ENCODE results near the gene BPIFB2. TPM values are rescaled to one million over a fixed set of nuclear protein-coding genes. Genes with fewer than 3 reads are reported as not detected.

The BPIFB2 gene
- total RNA-seq, 1 donor from 2014 or later, result not detected

DNA sequence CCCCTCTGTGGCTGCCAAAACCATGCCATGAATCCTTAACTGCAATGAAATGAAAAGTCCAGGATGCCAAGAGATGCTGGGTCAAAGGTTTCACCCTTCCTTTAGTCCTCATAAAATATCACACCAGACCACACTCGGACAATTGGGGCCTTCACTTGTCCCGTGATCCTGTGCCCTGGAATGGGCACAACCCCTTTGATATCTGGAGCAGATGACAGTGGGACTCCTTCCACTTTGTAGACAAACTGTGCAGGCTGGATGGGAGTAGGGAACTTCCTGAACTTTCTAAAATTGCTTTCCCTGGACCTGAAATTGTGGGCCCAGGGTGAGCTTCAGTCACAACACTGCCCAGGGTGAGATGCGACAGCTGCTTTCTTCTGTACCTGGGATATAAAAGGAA lies 14.4 kb downstream of the BPIFB2 start:
- DNase-seq (ENCODE audit: low read depth, low spot score), result no peak
- Mint-ChIP-seq H3K27ac (ENCODE audit: unreplicated experiment) (no peak overlapping the region), H3K27me3 (ENCODE audit: low read depth) (peaks cover under 1% of the 10 kb centered on the region), H3K9me3 (no peaks in the 10 kb centered on the region), H3K4me1 (no peaks in the 10 kb centered on the region), H3K36me3 (ENCODE audit: low read depth) (no peaks in the 10 kb centered on the region), H3K4me3 (no peak overlapping the region)
- TF ChIP-seq, protein P1, sequence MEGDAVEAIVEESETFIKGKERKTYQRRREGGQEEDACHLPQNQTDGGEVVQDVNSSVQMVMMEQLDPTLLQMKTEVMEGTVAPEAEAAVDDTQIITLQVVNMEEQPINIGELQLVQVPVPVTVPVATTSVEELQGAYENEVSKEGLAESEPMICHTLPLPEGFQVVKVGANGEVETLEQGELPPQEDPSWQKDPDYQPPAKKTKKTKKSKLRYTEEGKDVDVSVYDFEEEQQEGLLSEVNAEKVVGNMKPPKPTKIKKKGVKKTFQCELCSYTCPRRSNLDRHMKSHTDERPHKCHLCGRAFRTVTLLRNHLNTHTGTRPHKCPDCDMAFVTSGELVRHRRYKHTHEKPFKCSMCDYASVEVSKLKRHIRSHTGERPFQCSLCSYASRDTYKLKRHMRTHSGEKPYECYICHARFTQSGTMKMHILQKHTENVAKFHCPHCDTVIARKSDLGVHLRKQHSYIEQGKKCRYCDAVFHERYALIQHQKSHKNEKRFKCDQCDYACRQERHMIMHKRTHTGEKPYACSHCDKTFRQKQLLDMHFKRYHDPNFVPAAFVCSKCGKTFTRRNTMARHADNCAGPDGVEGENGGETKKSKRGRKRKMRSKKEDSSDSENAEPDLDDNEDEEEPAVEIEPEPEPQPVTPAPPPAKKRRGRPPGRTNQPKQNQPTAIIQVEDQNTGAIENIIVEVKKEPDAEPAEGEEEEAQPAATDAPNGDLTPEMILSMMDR (conservative IDR thresholded peaks at IDR 0.05), result no peak

DNA sequence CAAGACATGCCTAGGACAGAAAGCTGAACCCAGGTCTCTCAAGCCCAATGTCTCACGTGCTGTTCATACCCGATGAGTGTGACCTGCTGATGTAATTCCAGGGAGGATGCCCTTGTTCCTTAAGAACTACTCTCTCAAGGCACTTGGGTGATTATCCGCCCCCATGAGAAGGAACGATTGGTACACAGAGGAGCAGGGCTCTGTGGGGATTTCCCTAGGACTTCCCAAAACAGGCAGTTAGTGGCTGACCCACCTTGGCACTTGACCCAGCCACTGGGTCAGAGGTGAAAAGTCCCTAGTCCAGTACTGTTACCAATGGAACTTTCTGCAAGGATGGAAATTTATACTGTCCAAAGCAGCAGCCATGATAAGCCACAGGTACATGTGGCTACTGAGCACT lies 14.8 kb downstream of the BPIFB2 start:
- no peaks in the 10 kb centered on the region for H3K36me3 Mint-ChIP-seq (ENCODE audit: low read depth)
- peaks cover 3% of the 10 kb centered on the region for H3K27me3 Mint-ChIP-seq (ENCODE audit: low read depth)
- H3K4me1 Mint-ChIP-seq, result no peaks in the 10 kb centered on the region
- H3K27ac Mint-ChIP-seq (ENCODE audit: unreplicated experiment), result no peak overlapping the region
- H3K4me3 Mint-ChIP-seq, result no peak overlapping the region
- no peak for DNase-seq (ENCODE audit: low read depth, low spot score)
- no peaks in the 10 kb centered on the region for H3K9me3 Mint-ChIP-seq
- TF ChIP-seq, protein P1 (conservative IDR thresholded peaks at IDR 0.05), result no peak

DNA sequence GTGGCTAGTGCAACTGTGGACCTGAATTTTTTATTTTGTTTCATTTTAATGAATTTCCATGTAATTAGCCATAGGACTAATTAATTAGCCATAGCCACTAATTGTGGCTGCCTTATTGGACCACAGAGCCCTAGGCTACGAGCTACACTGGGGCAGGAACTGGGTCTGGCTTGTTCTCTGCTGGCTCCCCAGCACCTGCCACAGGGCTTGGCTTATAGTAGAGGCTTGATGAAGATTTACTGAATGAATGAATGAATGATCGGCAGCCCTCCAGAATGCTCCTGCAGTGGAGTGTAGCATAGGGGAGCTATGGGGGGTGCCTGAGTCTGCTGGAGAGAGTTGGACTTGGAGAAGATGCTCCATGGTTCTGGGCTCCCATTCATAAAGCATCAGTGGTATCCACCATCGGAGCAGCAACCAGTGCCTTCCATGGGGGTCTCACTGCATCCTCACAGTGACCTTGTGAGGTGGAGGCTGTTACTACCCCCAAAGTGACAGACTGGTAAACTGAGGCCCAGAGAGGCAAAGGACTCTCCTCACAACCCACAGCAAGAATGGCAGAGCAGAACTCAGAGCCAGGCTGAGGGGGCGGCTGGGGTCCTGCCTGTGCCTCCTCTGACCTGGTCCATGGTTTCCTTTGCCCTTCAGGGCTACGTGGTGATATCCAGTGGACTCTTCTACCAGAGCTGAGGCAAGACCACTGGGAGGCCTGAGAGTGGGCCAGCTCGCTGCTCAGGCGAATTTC lies 15.4 kb downstream of the BPIFB2 start:
- Mint-ChIP-seq H3K9me3 (no peaks in the 10 kb centered on the region), H3K36me3 (ENCODE audit: low read depth) (no peaks in the 10 kb centered on the region), H3K4me3 (no peak overlapping the region), H3K4me1 (no peaks in the 10 kb centered on the region), H3K27me3 (ENCODE audit: low read depth) (peaks cover 3% of the 10 kb centered on the region), H3K27ac (ENCODE audit: unreplicated experiment) (no peak overlapping the region)
- no peak for DNase-seq (ENCODE audit: low read depth, low spot score)
- TF ChIP-seq, protein P1 (conservative IDR thresholded peaks at IDR 0.05), result no peak

DNA sequence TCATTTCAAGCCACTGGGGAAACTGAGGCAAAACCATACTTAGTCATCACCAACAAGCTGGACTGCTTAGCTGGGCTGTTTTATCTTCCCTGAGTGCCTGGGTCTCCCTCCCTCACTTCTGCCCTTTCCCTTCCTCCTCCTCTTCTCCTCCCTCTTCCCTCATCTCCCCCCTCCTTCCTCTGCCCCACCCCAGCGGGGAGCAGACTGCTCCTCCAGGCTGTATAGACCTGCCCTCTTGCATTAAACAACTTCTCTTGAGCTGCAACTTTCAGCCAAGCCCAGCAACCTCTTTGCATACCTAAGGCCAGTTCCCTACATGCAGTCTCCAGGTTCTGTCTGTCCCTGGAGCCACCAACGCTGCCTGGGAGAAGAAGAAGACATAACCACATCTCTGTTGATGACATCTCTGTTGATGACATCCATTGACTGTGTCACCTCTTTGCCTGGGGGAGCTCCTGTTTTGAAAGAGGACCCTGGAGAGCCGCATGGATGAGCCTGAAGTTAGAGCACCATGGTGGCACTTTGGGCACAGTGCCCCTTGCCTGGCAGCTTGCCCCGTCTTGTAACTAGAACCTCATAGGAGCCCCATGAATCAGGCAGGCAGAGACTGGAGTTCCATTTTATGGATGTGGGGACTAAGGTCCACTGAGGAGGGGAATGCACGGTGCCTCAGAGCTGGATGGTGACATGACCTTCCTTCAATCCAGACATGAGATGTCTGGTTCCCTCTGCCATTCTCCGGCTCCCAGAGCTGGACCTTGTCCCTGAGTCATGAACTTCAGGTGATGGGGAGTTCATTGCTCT lies 16.1 kb downstream of the BPIFB2 start:
- Mint-ChIP-seq H3K36me3 (ENCODE audit: low read depth) (no peaks in the 10 kb centered on the region), H3K9me3 (no peaks in the 10 kb centered on the region), H3K4me1 (no peaks in the 10 kb centered on the region), H3K27ac (ENCODE audit: unreplicated experiment) (no peak overlapping the region), H3K27me3 (ENCODE audit: low read depth) (peaks cover 3% of the 10 kb centered on the region), H3K4me3 (no peak overlapping the region)
- no peak for DNase-seq (ENCODE audit: low read depth, low spot score)
- TF ChIP-seq, protein P1 (conservative IDR thresholded peaks at IDR 0.05), result no peak

DNA sequence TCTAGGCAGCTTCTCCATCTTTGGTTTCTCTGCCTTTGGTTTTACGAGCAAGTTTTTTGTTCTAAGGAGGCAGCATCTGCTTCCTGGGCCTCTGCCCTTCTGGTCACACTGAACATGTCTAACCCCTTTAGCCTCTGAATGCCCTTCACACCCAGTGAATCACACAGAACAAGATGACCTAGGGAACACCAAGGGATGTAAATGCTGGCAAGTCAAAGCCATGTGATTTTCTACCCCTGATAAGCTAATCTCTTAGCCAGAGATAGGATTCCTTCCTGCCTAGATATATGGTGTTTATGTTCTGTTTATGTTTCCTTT lies 16.7 kb downstream of the BPIFB2 start:
- TF ChIP-seq, protein P1 (conservative IDR thresholded peaks at IDR 0.05), result no peak
- Mint-ChIP-seq H3K27ac (ENCODE audit: unreplicated experiment) (no peak overlapping the region), H3K4me1 (no peaks in the 10 kb centered on the region), H3K36me3 (ENCODE audit: low read depth) (no peaks in the 10 kb centered on the region), H3K9me3 (no peaks in the 10 kb centered on the region), H3K4me3 (no peak overlapping the region), H3K27me3 (ENCODE audit: low read depth) (peaks cover 3% of the 10 kb centered on the region)
- no peak for DNase-seq (ENCODE audit: low read depth, low spot score)

Measured in neural crest cell (in vitro differentiated cells).